Psoas muscle (tissue), 8 donors: ENCODE data around the gene CELF1. TPM values are rescaled to one million over a fixed set of nuclear protein-coding genes. Genes with fewer than 3 reads are reported as not detected.
"Not testable (repeated sequence)": the region's sequence is repeated elsewhere in the genome, so short reads cannot be mapped to it uniquely, and the experiment has no call there.

Source experiments
- ATAC-seq, 4 donors: fragments of 200-7000 bp; cut with Tn5 transposase; one replicate each; pipeline ENCODE4 v1.9.1; 2020; ENCODE audit warnings: moderate library complexity in 3 of 4, mild to moderate bottlenecking in 2 of 4
- DNase-seq, 2 donors: peaks; one replicate each; pipeline ENCODE4 v3.0.0-alpha.2; 2020
- H3K27ac ChIP-seq: fragments of 200-600 bp; one replicate; pipeline ENCODE4 v1.8.0; 2022
- H3K27me3 ChIP-seq, 3 donors: fragments of 200-600 bp in 1 of 3; one replicate each; pipeline versions ENCODE4 v1.6.1 to v1.8.0; 2013 to 2022; ENCODE audit warnings: low read length in 2 of 3, mild to moderate bottlenecking in 2 of 3, moderate library complexity in 1 of 3; ENCODE audit not compliant: insufficient read depth in 3 of 3
- H3K36me3 ChIP-seq, 2 donors: fragments of 200-600 bp in 1 of 2; one replicate each; pipeline versions ENCODE4 v1.6.1 to v1.8.0; 2013 to 2022; ENCODE audit warnings: low read depth in 1 of 2, mild to moderate bottlenecking in 1 of 2, moderate library complexity in 1 of 2; ENCODE audit not compliant: insufficient read depth in 1 of 2
- H3K4me1 ChIP-seq: fragments of 200-600 bp; one replicate; pipeline ENCODE4 v1.8.0; 2022
- H3K4me3 ChIP-seq: fragments of 200-600 bp; one replicate; pipeline ENCODE4 v1.8.0; 2022; ENCODE audit warnings: mild to moderate bottlenecking
- H3K9me3 ChIP-seq: fragments of 200-600 bp; one replicate; pipeline ENCODE4 v1.8.0; 2022
- CTCF ChIP-seq: fragments of 200-600 bp; IDR thresholded peaks from one replicate; pipeline ENCODE4 v1.8.0; 2022; ENCODE audit warnings: antibody characterized with exemption
- WGBS, 3 donors: extraction: QIAGEN DNeasy Blood & Tissue Kit; methylation state at CpG; one replicate each; pipeline versions ENCODE4 v1.1.6 to v1.1.7; 2013; 5-methylcytosine and 5-hydroxymethylcytosine counted together
- intact Hi-C, 2 donors: fragments of 100-400 bp; cut with DNase I; formaldehyde crosslinking; loops; one replicate each; pipeline versions ENCODE4 v1.11.0 to v1.14.2; 2022
- polyA plus RNA-seq, 3 donors: library from polyadenylated mRNA; stranded (reverse); fragments of 200-250 nt; gene quantifications; one replicate each; pipeline ENCODE4 v1.2.3, GENCODE V29; 2013
- total RNA-seq, 4 donors: library from RNA; stranded (reverse); fragmentation: NEBNext Ultra II Directional in 2 of 4; extraction: Animal tissue kit (Norgen Biotek cat#: 25700) in 2 of 4; gene quantifications; one replicate each; pipeline versions ENCODE4 v1.2.1 to v1.2.4, GENCODE V29; 2021 to 2023
- donor health status: healthy with polysubstance abuse.
- donor health status: DM: no; HTN: no; CAD: no; lungs with moderate emphysema.
- donor health status: Bipolar disorder and iron deficiency.
- donor health status: healthy.
- donor health status: DM: yes; HTN: yes; CAD: no.
- donor health status: DM: no; HTN: no; CAD: no.
- donor health status: DM: no; HTN: no; CAD: no.
- donor health status: DM: yes; HTN: yes; CAD: no.

CELF1 gene
- total and polyA plus RNA-seq, 7 donors: 40.1 to 193 (median 112) TPM

GRCh38 chr11:47527186-47527585, 25.7 kb downstream of the CELF1 start:
- 84 to 95% (median 88%) methylated on average over 6 of the region's 6 CpGs for WGBS, 3 donors
- no peak for TF ChIP-seq CTCF

GRCh38 chr11:47526032-47526431, 26.9 kb downstream of the CELF1 start:
- H3K4me3 ChIP-seq, H3K9me3 ChIP-seq, H3K36me3 ChIP-seq, ATAC-seq, H3K27me3 ChIP-seq, DNase-seq, intact Hi-C loops: not testable (repeated sequence)
- WGBS, 3 donors: 74 to 93% (median 81%) methylated on average over 9 of the region's 9 CpGs
- peak overlapping the region; percentile 96 for H3K27ac ChIP-seq
- H3K4me1 ChIP-seq: peaks cover 61% of the 10 kb centered on the region

More at GRCh38 chr11:47527186-47527585, 25.7 kb downstream of the CELF1 start:
- Histone ChIP-seq H3K27me3 (no peaks in the 10 kb centered on the region), H3K4me1 (peaks cover 60% of the 10 kb centered on the region), H3K36me3 (no peaks in the 10 kb centered on the region), H3K9me3 (no peaks in the 10 kb centered on the region), H3K4me3 (no peak overlapping the region), H3K27ac (peak overlapping the region; percentile 96)
- DNase-seq: no peak
- intact Hi-C loops: no loop called here
- no peak for ATAC-seq

- Histone ChIP-seq H3K4me3 (peak overlapping the region; percentile 58), H3K27me3 (no peaks in the 10 kb centered on the region), H3K36me3 (no peaks in the 10 kb centered on the region), H3K4me1 (peaks cover 76% of the 10 kb centered on the region), H3K27ac (peak overlapping the region; percentile 96), H3K9me3 (no peaks in the 10 kb centered on the region)
- DNase-seq (no peak), ATAC-seq (peak; percentile 54 to 57 (median 56))
- TF ChIP-seq CTCF: no peak
- intact Hi-C loops: no loop called here
- WGBS, 3 donors: 13 to 27% (median 13%) methylated on average over 9 of the region's 9 CpGs
These were observed 28.5 kb downstream of the CELF1 start for GRCh38 chr11:47524291-47524874.

- intact Hi-C loops: no loop called here
- Histone ChIP-seq H3K4me1 (peaks cover 84% of the 10 kb centered on the region), H3K36me3 (no peaks in the 10 kb centered on the region), H3K27me3 (no peaks in the 10 kb centered on the region), H3K4me3 (peak overlapping the region; percentile 58), H3K9me3 (no peaks in the 10 kb centered on the region), H3K27ac (peak overlapping the region; percentile 96)
- peak; percentile 90 to 91 (median 90) for ATAC-seq
- no peak for DNase-seq
- 0 to 4% (median 3%) methylated on average over 3 of the region's 3 CpGs for WGBS, 3 donors
- TF ChIP-seq CTCF: no peak
These were observed 29.3 kb downstream of the CELF1 start for GRCh38 chr11:47523490-47524225.

- intact Hi-C loops: loop anchor here (5.0 kb wide), 1 partner anchor 34 kb away; the partner anchor contains the start of gene CELF1 (in 2 of the 2)
- DNase-seq: no peak
These were observed 34.5 kb downstream of the CELF1 start for GRCh38 chr11:47518212-47518964.

More at GRCh38 chr11:47518212-47518964, 34.5 kb downstream of the CELF1 start:
- peak overlapping the region; percentile 76 for H3K27ac ChIP-seq
- no peak for TF ChIP-seq CTCF
- no peaks in the 10 kb centered on the region for H3K9me3 ChIP-seq
- ATAC-seq: no peak
- peak overlapping the region; percentile 24 for H3K4me3 ChIP-seq
- no peaks in the 10 kb centered on the region for H3K36me3 ChIP-seq
- 45 to 51% (median 51%) methylated on average over 3 of the region's 3 CpGs for WGBS, 3 donors
- H3K27me3 ChIP-seq: no peaks in the 10 kb centered on the region
- H3K4me1 ChIP-seq: peaks cover 94% of the 10 kb centered on the region
